Astrocyte of the spinal cord (primary cell): ENCODE data around the gene SNAPC4.

Experiments used
- DNase-seq: peaks from one replicate; pipeline ENCODE4 v3.0.0; 2011; ENCODE audit warnings: low read depth, low spot score
- H3K4me3 ChIP-seq: 2 replicates; pipeline ENCODE4 v1.5.1; 2011; ENCODE audit warnings: low read depth, mild to moderate bottlenecking, low read length, moderate library complexity
- in situ Hi-C: cut with HindIII; loops from 2 replicates; pipeline ENCODE4 v1.10.0; 2017; ENCODE audit warnings: low sequenced_read_pairs
- TF ChIP-seq, protein P1 (sequence below): IDR thresholded peaks from 2 replicates; pipeline ENCODE4 v1.5.1; 2012; ENCODE audit warnings: low read depth, mild to moderate bottlenecking, low read length, inconsistent platforms

SNAPC4 gene

DNA sequence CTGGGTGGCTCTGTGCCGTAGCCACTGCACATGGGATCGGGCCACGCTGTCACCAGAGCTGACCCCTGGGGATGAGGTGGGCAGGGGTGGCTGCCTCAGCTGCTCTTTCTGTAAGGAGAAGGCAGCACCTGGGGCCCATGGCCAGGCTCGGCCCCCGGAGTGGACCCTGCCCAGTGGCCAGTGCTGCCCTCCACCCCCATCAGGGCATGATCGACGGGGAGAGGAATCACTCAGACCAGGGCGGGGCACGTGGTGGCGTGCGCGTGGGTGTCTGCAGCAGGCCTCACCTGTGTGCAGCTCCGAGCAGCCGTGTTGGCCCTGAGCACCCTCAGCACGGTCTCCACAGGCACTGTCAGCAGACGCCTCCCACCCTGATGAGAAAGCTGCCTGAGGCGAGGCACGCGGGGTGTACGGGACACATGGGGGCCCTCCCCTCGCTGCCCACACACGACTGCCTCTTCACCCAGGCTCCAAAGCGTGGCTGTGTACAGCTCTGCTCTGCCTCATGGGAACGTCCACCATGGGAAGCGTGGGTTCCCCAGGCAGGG lies 17.9 kb downstream of the SNAPC4 start:
- in situ Hi-C loops = no loop called here
- no peak for DNase-seq
- TF ChIP-seq, protein P1, sequence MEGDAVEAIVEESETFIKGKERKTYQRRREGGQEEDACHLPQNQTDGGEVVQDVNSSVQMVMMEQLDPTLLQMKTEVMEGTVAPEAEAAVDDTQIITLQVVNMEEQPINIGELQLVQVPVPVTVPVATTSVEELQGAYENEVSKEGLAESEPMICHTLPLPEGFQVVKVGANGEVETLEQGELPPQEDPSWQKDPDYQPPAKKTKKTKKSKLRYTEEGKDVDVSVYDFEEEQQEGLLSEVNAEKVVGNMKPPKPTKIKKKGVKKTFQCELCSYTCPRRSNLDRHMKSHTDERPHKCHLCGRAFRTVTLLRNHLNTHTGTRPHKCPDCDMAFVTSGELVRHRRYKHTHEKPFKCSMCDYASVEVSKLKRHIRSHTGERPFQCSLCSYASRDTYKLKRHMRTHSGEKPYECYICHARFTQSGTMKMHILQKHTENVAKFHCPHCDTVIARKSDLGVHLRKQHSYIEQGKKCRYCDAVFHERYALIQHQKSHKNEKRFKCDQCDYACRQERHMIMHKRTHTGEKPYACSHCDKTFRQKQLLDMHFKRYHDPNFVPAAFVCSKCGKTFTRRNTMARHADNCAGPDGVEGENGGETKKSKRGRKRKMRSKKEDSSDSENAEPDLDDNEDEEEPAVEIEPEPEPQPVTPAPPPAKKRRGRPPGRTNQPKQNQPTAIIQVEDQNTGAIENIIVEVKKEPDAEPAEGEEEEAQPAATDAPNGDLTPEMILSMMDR = no peak
- H3K4me3 ChIP-seq = no peak overlapping the region

GRCh38 chr9:136381311-136381710 lies 18.7 kb downstream of the SNAPC4 start:
- no peak for DNase-seq
- in situ Hi-C loops = no loop called here
- TF ChIP-seq, protein P1 = no peak
- no peak overlapping the region for H3K4me3 ChIP-seq

- TF ChIP-seq, protein P1 = no peak
- in situ Hi-C loops = no loop called here
- no peak for DNase-seq
- no peak overlapping the region for H3K4me3 ChIP-seq
Observed at GRCh38 chr9:136380381-136380780, 19.6 kb downstream of the SNAPC4 start.

DNA sequence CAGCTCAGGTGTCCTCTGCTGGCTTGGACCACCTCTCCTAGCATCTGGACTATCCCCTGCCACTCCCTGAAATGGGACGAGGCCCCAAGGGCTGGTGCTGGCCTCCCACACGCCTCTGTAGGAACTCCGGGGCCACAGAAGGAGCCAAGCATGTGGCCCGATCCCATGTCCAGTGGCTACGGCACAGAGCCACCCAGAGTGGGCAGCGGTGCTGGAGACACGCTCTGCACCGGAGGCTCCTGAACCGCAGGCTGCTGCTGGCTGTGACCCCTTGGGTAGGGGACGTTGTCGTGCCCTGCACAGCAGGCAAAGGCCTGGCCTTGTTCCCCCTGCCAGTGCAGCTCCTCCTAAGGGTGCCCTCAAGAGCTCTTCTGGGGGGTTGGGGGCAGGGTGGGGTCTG lies 20.1 kb downstream of the SNAPC4 start:
- no peak overlapping the region for H3K4me3 ChIP-seq
- DNase-seq = no peak
- in situ Hi-C loops = no loop called here
- TF ChIP-seq, protein P1 = no peak

GRCh38 chr9:136379401-136379800 lies 20.6 kb downstream of the SNAPC4 start:
- H3K4me3 ChIP-seq = no peak overlapping the region
- DNase-seq = no peak
- TF ChIP-seq, protein P1 = no peak
- in situ Hi-C loops = no loop called here

DNA sequence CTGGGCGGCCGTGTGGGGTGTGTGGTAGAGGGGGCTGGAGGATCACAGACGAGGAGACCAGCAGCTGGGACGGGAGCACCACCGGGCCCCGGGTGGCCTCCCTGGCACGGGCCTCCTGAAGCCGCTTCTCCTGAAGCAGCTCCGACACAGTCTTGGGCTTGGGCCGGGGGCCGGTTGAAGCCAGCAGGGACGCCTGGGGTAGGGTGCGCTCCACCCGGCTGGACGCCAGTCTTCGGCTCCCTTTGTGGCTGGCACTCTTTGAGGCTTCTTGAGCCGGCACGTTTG lies 21.0 kb downstream of the SNAPC4 start:
- no peak overlapping the region for H3K4me3 ChIP-seq
- TF ChIP-seq, protein P1 = no peak
- in situ Hi-C loops = no loop called here
- DNase-seq = no peak
